ENCODE data around the gene KSR2.

DNA sequence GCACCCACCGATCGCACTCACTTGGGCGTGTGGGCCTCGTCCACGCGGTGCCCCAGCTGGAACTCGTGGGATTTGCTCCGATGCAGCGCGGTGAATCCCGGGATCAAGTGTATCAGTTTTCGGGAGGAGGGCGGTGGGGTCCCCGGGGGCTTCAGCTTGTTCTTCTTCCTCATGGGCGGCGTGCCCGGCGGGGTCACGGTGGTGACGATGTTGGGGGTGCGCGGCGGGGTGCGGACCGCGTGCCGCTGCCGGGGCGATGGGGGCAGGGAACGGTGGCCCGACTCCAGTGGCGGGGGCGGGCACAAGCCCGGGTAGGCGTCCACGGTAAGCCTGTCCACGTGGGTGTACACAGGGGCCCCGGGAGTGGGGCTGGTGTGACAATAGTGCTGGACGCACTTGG lies 207.8 kb downstream of the KSR2 start:
- TF ChIP-seq, protein P1, sequence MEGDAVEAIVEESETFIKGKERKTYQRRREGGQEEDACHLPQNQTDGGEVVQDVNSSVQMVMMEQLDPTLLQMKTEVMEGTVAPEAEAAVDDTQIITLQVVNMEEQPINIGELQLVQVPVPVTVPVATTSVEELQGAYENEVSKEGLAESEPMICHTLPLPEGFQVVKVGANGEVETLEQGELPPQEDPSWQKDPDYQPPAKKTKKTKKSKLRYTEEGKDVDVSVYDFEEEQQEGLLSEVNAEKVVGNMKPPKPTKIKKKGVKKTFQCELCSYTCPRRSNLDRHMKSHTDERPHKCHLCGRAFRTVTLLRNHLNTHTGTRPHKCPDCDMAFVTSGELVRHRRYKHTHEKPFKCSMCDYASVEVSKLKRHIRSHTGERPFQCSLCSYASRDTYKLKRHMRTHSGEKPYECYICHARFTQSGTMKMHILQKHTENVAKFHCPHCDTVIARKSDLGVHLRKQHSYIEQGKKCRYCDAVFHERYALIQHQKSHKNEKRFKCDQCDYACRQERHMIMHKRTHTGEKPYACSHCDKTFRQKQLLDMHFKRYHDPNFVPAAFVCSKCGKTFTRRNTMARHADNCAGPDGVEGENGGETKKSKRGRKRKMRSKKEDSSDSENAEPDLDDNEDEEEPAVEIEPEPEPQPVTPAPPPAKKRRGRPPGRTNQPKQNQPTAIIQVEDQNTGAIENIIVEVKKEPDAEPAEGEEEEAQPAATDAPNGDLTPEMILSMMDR (IDR thresholded peaks at IDR 0.05) = no peak
- TF ChIP-seq POLR2AphosphoS5 (IDR thresholded peaks at IDR 0.05) = no peak
